ENCODE data around the gene NTN3. TPM values are rescaled to one million over a fixed set of nuclear protein-coding genes. Genes with fewer than 3 reads are reported as not detected.
A peak's percentile ranks its signal among the peaks of the same experiment; 100 is the strongest.

NTN3 gene
- total and polyA plus RNA-seq, 9 donors, result 1.7 to 4.0 (median 2.9) TPM

DNA sequence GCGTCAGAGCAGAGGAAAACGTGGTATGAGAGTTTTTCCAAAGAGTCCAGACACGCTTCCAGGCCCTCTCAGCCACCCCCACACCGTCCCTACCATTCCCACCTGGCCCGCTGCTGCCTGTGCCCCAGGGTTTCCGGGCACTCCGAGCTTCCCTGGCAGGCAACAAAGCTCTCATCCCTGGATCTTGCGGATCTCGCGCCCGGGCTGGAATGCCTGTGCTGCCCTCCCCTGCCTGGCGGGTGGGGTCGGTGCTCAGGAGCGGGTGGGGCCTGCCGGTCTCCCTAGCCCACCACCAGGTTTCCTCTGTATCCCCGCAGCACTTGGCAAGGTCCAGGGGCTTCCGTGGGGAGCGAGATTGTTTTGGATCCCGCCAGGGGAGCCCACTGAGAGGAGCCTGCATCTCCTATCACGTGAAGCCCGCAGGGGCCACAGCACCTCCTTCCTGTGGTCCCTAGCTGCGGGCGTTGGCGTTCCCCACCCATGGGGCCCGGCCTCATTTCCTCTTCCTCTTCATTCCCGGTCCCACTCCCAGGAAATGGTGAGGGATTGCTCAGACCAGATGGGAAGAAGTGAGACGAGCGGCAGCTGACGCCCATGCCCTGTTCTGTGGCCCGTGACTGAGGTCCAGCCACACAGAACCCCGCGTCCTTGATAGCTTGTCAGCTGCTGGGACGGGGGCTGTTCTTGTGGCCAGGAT, 14.9 kb downstream of the NTN3 start:
- no peak overlapping the region for H3K4me3 ChIP-seq (ENCODE audit: low read length)

DNA sequence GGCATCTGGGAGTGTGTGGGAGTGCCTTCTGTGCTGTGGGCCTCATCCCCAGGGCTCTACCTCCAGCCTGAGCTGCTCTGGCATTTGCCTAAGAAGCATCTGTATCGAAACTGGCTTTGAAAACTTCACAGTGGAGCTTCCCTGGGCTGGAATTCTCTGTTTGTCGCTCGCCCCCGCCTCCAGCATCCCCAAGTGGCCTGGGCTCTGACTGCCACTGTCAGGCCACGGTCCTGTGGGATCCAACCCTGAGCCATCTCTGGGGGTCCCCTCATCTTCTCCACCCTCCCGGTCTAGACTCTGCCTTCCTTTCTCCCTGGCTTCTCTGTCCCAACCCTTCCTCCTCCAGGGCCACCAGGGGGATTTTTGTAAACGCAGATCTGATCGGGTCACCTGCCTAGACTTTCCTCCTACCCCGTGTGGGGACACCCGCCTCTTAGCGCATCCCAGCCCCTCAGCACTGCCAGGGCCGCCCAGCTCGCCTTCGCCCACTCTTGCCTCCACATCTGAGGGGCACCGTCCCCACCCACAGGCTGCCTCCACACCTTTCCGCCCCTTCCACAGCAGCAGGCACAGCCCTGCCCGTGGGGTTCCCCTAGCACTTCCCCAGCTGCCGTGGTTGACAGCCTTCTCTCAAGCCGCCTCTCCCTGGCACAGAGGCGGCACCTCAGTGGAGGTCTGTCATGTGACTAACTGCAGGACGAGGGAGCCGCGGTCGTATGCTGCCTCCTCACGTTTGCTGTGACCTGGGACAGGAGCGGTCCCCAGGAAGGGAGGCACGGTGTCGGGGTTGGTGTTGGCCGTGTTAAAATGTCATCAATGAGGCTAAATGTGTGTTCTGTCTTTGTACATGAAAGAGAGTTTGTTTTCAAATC, 15.8 kb downstream of the NTN3 start:
- peaks cover 18% of the 10 kb centered on the region for H3K36me3 ChIP-seq (ENCODE audit: control insufficient read depth, insufficient read depth, low read length)
- H3K27ac ChIP-seq (ENCODE audit: low read length), result peak overlapping the region; percentile 20
- 46% methylated on average over 28 of the region's 29 CpGs for WGBS (ENCODE audit: insufficient coverage)
- no peaks in the 10 kb centered on the region for H3K9me3 ChIP-seq (replicated peaks; ENCODE audit: control insufficient read depth, low read depth, low read length)
- H3K27me3 ChIP-seq (ENCODE audit: control insufficient read depth, insufficient read depth, low read length), result no peaks in the 10 kb centered on the region
- peak; percentile 48 for DNase-seq
- H3K4me1 ChIP-seq (ENCODE audit: control insufficient read depth, insufficient read depth, low read length), result peaks cover 58% of the 10 kb centered on the region
- H3K4me3 ChIP-seq (ENCODE audit: low read length), result no peak overlapping the region

More for the DNA sequence above, 14.9 kb downstream of the NTN3 start:
- Histone ChIP-seq H3K4me1 (ENCODE audit: control insufficient read depth, insufficient read depth, low read length) (peaks cover 68% of the 10 kb centered on the region), H3K27me3 (ENCODE audit: control insufficient read depth, insufficient read depth, low read length) (no peaks in the 10 kb centered on the region), H3K27ac (ENCODE audit: low read length) (no peak overlapping the region), H3K36me3 (ENCODE audit: control insufficient read depth, insufficient read depth, low read length) (peaks cover 18% of the 10 kb centered on the region), H3K9me3 (replicated peaks; ENCODE audit: control insufficient read depth, low read depth, low read length) (no peaks in the 10 kb centered on the region)
- 79% methylated on average over 28 of the region's 33 CpGs for WGBS (ENCODE audit: insufficient coverage)
- DNase-seq, result no peak

- H3K36me3 ChIP-seq (ENCODE audit: control insufficient read depth, insufficient read depth, low read length), result peaks cover 18% of the 10 kb centered on the region
- DNase-seq, result no peak
- H3K9me3 ChIP-seq (replicated peaks; ENCODE audit: control insufficient read depth, low read depth, low read length), result no peaks in the 10 kb centered on the region
- no peak overlapping the region for H3K4me3 ChIP-seq (ENCODE audit: low read length)
- H3K27ac ChIP-seq (ENCODE audit: low read length), result peak overlapping the region; percentile 21
- 45% methylated on average over 8 of the region's 8 CpGs for WGBS (ENCODE audit: insufficient coverage)
- H3K4me1 ChIP-seq (ENCODE audit: control insufficient read depth, insufficient read depth, low read length), result peaks cover 52% of the 10 kb centered on the region
- no peaks in the 10 kb centered on the region for H3K27me3 ChIP-seq (ENCODE audit: control insufficient read depth, insufficient read depth, low read length)
Observed at GRCh38 chr16:2487517-2487842, 16.4 kb downstream of the NTN3 start.

DNA sequence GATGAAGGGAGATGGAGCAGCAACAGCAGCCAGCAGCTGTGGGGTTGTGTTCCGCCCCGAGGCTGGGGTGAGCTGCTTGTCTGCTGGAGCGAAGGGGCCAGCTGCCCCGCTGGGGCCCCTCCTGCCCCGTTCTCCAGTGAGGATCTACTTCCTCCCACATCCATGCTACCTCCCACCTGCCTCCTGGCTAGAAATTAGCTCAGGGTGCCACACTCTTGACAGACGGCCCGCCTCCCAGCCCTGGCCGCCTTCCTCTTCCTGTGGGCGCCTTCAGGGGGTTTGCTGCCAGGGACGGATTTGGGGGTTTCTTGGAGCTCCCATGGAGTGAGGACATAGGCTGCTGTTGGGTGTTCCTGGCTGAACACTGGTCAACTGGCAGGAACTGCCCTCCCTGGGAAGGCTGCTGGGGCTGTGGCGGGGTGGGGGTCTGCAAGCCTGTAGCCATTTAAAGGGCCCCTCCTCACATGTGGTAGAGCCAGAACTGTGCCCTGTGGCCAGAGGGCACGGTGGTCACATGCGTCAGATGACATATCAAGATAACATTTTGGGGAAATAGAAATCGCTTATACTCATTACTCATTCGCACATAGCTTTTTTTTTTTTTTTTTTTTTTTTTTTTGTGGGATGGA, 16.9 kb downstream of the NTN3 start:
- no peak for DNase-seq
- 35% methylated on average over 8 of the region's 15 CpGs for WGBS (ENCODE audit: insufficient coverage)
- Histone ChIP-seq H3K27me3 (ENCODE audit: control insufficient read depth, insufficient read depth, low read length) (no peaks in the 10 kb centered on the region), H3K4me1 (ENCODE audit: control insufficient read depth, insufficient read depth, low read length) (peaks cover 47% of the 10 kb centered on the region), H3K4me3 (ENCODE audit: low read length) (no peak overlapping the region), H3K27ac (ENCODE audit: low read length) (peak overlapping the region; percentile 44), H3K9me3 (replicated peaks; ENCODE audit: control insufficient read depth, low read depth, low read length) (no peaks in the 10 kb centered on the region), H3K36me3 (ENCODE audit: control insufficient read depth, insufficient read depth, low read length) (peaks cover 18% of the 10 kb centered on the region)

DNA sequence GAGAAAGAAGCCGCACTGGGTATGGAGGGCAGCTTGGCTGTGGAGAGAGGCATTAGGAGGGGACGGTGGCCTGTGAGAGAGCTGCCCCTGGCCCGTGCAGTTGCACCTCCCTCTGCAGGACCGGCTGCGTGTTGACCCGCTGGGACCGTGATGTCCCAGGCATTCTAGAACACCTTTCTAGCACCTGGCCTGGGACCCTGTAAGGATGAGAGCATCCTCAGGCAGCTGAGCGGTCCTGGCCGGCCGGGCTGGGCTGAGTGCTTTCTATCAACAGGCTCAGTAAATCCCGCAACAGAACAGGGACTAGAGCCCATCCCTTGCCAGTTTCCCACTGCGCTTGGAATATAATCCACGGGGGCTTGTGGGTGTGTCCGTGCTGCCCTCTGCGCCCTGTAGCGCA, 18.5 kb downstream of the NTN3 start:
- H3K27me3 ChIP-seq (ENCODE audit: control insufficient read depth, insufficient read depth, low read length), result no peaks in the 10 kb centered on the region
- H3K27ac ChIP-seq (ENCODE audit: low read length), result no peak overlapping the region
- no peak for DNase-seq
- peaks cover 31% of the 10 kb centered on the region for H3K4me1 ChIP-seq (ENCODE audit: control insufficient read depth, insufficient read depth, low read length)
- no peak overlapping the region for H3K4me3 ChIP-seq (ENCODE audit: low read length)
- no peaks in the 10 kb centered on the region for H3K9me3 ChIP-seq (replicated peaks; ENCODE audit: control insufficient read depth, low read depth, low read length)
- WGBS (ENCODE audit: insufficient coverage), result 83% methylated on average over 11 of the region's 16 CpGs
- peaks cover 25% of the 10 kb centered on the region for H3K36me3 ChIP-seq (ENCODE audit: control insufficient read depth, insufficient read depth, low read length)

DNA sequence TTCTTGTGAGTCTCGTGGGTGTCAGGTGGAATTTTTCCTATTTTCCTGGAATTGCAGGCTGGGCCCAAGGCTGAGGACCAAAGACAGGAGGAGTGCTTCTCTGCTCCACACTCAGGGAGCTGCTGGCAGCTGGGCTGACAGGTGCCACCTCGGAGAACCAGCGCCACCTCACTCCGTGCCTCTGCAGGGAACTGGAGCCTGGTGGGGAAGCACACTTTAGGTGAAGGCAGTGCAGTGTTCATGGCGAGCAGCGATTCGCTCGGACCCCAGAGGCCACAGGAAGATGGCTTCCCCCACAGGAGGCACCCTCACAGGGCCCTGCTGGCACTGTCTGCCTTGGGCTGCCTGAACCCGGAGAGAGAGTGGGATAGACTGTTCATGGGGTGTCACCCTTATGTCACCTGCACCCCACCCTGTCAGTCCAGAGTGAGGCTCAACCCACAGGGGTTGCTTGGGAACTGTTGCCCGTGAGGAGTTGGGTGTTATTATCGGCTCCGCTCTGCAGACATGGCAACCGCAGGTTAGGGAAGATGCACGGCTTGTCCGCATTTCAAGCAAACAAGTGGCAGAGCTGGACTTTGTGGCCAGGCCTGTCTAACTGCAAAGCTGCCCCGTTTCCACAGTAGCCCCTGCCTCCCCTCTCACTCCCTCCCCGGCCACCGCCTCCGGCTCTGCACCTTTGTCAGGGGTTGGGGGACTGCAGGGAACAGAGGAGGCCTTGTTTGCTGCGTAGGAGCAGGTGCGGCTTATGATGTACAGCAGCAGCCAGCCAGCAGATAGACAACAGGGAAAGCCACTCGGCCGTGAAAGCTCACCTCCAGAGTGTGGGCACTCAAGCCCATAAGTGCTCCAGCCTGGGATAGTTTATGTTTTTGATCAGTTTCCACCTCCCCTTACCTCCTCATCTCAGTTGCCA, 19.4 kb downstream of the NTN3 start:
- Histone ChIP-seq H3K4me1 (ENCODE audit: control insufficient read depth, insufficient read depth, low read length) (peaks cover 25% of the 10 kb centered on the region), H3K27ac (ENCODE audit: low read length) (no peak overlapping the region), H3K36me3 (ENCODE audit: control insufficient read depth, insufficient read depth, low read length) (peaks cover 20% of the 10 kb centered on the region), H3K9me3 (replicated peaks; ENCODE audit: control insufficient read depth, low read depth, low read length) (no peaks in the 10 kb centered on the region), H3K27me3 (ENCODE audit: control insufficient read depth, insufficient read depth, low read length) (no peaks in the 10 kb centered on the region), H3K4me3 (ENCODE audit: low read length) (no peak overlapping the region)
- no peak for DNase-seq
- 93% methylated on average over 6 of the region's 23 CpGs for WGBS (ENCODE audit: insufficient coverage)

GRCh38 chr16:2492292-2492691, 21.2 kb downstream of the NTN3 start:
- no peak overlapping the region for H3K4me3 ChIP-seq (ENCODE audit: low read length)
- H3K27me3 ChIP-seq (ENCODE audit: control insufficient read depth, insufficient read depth, low read length), result no peaks in the 10 kb centered on the region
- no peaks in the 10 kb centered on the region for H3K9me3 ChIP-seq (replicated peaks; ENCODE audit: control insufficient read depth, low read depth, low read length)
- H3K36me3 ChIP-seq (ENCODE audit: control insufficient read depth, insufficient read depth, low read length), result peaks cover 30% of the 10 kb centered on the region
- no peak overlapping the region for H3K27ac ChIP-seq (ENCODE audit: low read length)
- no peak for DNase-seq
- 90% methylated on average over 10 of the region's 13 CpGs for WGBS (ENCODE audit: insufficient coverage)
- H3K4me1 ChIP-seq (ENCODE audit: control insufficient read depth, insufficient read depth, low read length), result peaks cover 15% of the 10 kb centered on the region

DNA sequence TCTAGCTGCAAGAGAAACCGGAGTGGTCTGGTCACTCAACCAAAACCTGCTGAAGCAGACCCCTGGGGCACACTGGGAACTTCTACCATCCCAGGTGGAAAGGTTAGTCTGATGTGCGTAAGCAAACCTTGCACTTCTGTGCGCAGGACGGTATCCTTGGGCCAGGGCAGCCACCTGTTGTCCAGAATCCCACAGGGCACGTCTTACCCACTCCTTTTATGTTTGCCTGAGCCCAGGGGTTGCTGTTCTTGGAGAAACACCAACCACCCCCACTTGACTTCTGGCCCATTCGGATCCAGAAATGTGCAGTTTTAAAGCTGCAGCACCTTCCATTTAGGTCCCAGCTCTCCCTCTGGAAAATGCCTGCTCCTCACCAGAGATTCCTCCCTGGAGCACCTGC, 22.5 kb downstream of the NTN3 start:
- H3K27me3 ChIP-seq (ENCODE audit: control insufficient read depth, insufficient read depth, low read length), result no peaks in the 10 kb centered on the region
- no peak overlapping the region for H3K27ac ChIP-seq (ENCODE audit: low read length)
- no peak overlapping the region for H3K4me3 ChIP-seq (ENCODE audit: low read length)
- 92% methylated on average over 5 of the region's 6 CpGs for WGBS (ENCODE audit: insufficient coverage)
- no peak for DNase-seq
- H3K4me1 ChIP-seq (ENCODE audit: control insufficient read depth, insufficient read depth, low read length), result peaks cover 19% of the 10 kb centered on the region
- no peaks in the 10 kb centered on the region for H3K9me3 ChIP-seq (replicated peaks; ENCODE audit: control insufficient read depth, low read depth, low read length)
- H3K36me3 ChIP-seq (ENCODE audit: control insufficient read depth, insufficient read depth, low read length), result peaks cover 44% of the 10 kb centered on the region

- Histone ChIP-seq H3K27ac (ENCODE audit: low read length) (no peak overlapping the region), H3K9me3 (replicated peaks; ENCODE audit: control insufficient read depth, low read depth, low read length) (no peaks in the 10 kb centered on the region), H3K27me3 (ENCODE audit: control insufficient read depth, insufficient read depth, low read length) (no peaks in the 10 kb centered on the region), H3K4me3 (ENCODE audit: low read length) (no peak overlapping the region), H3K4me1 (ENCODE audit: control insufficient read depth, insufficient read depth, low read length) (peaks cover 26% of the 10 kb centered on the region), H3K36me3 (ENCODE audit: control insufficient read depth, insufficient read depth, low read length) (peaks cover 52% of the 10 kb centered on the region)
- no peak for DNase-seq
- WGBS (ENCODE audit: insufficient coverage), result no CpG with 5 or more reads among the region's 5 CpGs
Observed at GRCh38 chr16:2494616-2495015, 23.5 kb downstream of the NTN3 start.
